ENCODE data around the gene ASTN2.

Gene ASTN2

GRCh38 chr9:117415358-117415914, 579 bp upstream of the ASTN2 start:
- peak; percentile 32 for DNase-seq (ENCODE audit: low read depth, low spot score)

- peak; percentile 26 for DNase-seq (ENCODE audit: low read depth, low spot score)
Observed at GRCh38 chr9:117414220-117414905, 494 bp downstream of the ASTN2 start.

DNA sequence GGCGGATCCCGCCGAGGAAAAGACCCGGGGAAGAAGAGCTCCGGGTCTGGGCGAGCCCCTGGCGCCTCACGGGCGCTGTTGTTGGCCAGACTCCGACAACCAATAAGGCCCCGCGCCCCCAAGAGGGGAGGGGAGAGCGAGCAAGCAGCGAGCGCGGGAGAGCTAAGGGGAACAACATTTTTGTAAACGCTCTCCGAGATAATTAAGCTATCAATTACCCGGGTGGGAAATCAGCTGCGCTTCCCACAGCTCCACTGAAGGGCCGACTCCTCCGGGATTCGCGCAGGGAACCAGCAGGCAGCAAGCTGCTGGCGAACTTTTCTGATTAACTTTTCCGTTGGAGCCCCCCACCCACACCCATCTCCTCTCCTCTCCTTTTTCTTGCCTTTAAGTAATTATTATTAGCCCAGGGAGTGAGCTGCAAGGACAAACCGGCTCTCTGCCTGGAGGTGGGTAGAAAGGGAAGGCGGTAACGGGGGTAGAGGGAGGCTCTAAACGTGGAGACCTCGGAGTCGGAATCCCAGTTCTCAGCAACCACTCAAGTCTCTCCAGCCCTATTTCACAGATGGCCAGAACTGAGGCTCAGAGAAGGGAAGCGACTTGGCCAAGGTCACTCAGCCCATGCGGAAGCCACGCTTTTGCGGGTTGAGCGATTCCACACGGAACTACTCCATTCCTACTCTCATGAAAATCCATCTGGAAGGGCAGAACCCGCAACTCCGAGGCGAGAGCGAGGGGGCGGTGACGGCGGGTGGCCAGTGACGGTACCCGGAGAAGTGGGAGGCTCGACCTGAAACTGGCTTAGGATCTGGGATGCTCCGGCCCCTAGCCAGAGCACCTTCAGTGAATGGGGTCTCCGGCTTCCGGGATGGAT, 1.3 kb downstream of the ASTN2 start:
- DNase-seq (ENCODE audit: low read depth, low spot score) = peak; percentile 52

GRCh38 chr9:117412841-117413240, 2.0 kb downstream of the ASTN2 start:
- no peak for DNase-seq (ENCODE audit: low read depth, low spot score)

DNA sequence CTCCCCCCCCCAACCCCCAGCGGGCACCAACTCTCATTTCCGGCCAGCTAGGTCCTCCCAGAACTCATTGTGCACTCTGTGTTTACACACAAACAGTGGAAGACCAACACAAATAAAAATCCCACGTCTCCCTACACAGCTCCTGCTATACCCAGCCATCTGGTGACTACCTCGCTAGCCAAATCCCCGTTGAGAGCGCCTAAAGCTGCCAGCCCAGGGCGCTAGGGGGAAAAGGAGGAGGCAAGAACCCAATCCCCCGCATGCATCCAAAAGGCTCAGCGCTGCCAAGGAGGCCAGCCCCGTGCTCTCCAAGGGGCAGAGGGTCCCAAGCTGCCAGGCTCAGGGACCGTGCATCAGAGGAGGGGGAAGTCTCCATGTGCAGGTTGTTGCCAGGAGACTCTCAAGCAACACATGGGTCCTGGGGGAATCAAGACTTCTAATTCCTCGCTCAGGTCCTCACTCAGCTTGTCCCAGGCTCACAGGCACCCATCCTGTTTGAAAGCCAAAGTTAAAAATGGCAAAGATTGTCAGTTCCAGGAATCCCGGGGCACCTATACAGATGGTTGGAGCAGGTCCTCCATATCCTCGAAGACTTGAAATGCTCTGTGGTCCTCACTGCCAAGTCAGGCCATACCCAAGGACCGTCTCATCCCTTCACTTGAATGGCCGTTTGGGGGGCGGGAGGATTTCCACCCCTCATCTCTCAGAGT, 2.7 kb downstream of the ASTN2 start:
- DNase-seq (ENCODE audit: low read depth, low spot score) = peak; percentile 34

DNA sequence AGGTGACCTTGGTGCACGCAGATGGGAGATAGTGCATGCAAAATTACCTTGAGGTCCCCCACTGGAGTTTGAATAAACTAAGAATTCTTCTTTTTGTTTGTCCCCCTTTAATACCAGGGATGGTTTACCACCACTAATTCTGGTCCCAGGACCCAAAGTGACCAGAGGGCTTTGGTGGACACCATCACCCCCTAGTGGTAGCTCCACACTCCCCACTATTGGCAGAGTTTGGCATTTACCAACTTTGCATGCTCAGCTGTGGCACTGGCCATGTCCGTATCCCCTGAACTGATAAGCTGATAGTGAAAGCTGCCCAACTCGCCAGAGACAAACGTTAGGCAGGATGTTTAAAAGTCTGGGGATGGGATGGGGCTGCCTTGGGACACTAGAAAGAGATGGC, 3.3 kb downstream of the ASTN2 start:
- peak; percentile 76 for DNase-seq (ENCODE audit: low read depth, low spot score)

DNA sequence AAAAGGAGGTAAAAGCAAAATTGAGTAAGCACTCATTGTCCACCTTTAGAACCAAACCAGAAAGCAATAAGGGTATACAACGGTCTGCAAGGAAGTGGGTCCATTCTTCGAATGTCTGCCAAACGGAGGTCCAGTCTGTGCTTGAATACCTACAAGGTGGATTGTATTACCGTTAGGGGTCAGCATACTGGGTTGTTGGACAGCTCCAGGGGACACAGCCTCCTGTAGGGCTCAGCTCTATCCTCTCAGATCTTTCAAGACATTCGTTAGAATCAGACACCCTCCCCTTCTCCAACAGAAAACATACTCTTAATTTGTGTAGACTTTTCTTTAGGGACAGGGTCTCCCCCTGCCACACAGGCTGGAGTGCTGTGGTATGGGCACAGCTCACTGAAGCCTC, 5.5 kb downstream of the ASTN2 start:
- DNase-seq (ENCODE audit: low read depth, low spot score) = peak; percentile 6

DNA sequence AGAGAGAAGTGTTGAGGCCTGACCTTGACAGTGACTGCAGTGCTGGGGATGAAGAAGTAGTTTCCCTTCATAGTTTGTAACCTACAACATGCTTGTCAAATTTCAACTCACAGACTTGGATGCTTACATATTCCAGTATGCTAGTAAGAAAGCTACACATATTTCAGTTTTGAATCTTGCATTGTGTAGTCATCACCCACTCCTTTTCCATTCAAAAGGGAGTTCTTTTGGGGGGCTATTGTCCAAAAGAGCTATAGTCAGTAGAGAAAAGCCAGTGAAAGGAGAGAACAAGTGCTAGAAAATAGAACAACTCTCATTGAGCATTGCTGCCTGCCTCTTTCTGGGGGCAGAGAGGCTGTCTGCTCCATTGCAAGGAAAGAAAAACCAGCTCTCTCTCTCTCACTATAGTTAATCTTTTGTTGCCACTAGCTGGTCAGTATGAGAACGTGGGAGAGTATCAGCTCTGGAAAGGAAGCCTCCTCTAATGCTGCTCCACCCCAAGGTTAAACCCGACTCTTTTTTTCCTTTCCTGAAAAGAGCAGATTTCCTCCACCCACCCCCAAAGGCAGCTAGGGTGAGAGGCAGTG, 7.3 kb downstream of the ASTN2 start:
- DNase-seq (ENCODE audit: low read depth, low spot score) = no peak

- no peak for DNase-seq (ENCODE audit: low read depth, low spot score)
Observed at GRCh38 chr9:117405950-117406705, 8.7 kb downstream of the ASTN2 start.

- no peak for DNase-seq (ENCODE audit: low read depth, low spot score)
Observed at GRCh38 chr9:117403848-117404247, 11.0 kb downstream of the ASTN2 start.

DNA sequence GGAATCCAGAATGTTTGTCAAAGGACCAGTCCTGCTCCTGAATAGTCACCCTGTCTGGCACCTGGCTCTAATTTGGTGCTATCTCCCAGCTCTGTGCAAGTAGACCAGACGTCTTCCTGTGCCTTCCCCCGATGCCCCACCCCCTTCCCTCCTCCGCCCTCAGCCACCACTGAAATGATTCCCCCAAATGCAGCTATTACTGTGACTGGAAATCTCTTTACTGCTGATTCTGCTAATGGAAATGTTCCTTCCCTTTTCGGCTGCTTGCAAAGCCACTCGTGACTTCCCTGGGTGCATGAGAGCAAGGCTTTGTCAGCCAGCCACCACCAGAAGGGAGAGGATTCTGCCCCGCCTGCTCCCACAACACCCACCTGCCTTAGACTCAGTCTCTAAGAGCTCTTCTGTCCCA, 11.4 kb downstream of the ASTN2 start:
- no peak for DNase-seq (ENCODE audit: low read depth, low spot score)

DNA sequence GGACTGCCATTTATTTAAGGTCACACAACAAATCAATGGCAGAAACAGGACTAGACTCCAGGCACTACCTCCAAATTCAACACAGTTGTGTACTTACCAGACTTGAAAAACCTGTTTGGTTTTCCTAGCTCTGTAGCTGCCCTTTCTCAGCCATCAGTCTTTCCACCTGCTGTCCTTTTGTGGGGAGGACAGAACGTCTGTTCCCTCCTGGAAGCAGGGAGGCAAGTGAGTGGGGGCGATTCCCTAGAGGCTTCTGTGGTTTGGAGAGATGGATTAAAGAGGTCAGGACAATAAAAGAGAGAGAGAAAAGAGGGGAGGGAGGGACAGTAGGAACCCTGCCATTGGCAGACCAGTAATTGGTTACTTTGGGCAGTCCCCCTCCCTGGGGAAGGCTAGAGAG, 14.7 kb downstream of the ASTN2 start:
- peak; percentile 75 for DNase-seq (ENCODE audit: low read depth, low spot score)

- no peak for DNase-seq (ENCODE audit: low read depth, low spot score)
Observed at GRCh38 chr9:117395151-117395650, 19.7 kb downstream of the ASTN2 start.

DNA sequence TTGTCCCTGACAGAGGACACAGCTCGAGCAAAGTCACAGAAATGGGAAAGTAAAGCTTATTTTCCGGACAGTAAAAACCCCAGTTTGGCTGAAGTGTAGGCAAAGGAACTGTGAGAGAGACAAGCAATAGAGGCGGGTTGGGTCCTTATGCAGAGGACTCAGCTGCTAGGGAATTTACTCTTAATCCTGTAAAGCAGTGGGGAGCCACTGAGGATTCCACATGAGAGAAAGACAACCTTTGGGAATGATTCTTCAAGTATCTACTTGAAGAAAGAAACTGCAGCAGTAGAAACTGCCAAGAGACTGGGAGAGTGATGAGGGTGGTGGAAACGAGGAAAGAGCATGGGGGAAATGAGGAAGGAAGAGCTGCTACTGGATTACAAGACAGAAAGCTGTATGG, 20.2 kb downstream of the ASTN2 start:
- DNase-seq (ENCODE audit: low read depth, low spot score) = no peak

- DNase-seq (ENCODE audit: low read depth, low spot score) = peak; percentile 38
Observed at GRCh38 chr9:117392992-117393391, 21.9 kb downstream of the ASTN2 start.

DNA sequence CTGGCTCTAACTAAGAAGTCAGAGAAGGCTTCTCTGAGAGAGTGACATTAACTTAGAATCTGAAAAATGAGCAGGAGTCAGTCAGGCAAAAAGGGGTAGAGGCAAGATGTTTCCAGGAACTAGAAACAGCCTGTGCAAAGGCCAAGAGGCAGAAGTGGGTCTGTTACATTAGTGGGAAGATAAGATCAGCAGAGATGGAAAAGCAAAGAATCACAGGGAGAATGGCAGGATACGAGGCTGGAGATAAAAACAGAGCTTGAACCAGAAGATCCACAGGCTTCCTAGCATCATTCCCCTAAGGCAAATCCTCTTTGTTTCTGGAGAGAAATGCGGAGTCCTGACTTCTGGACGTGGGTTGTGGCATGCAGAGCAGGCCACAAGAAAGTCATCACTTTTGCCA, 27.4 kb downstream of the ASTN2 start:
- peak; percentile 5 for DNase-seq (ENCODE audit: low read depth, low spot score)

GRCh38 chr9:117379341-117379740, 35.5 kb downstream of the ASTN2 start:
- DNase-seq (ENCODE audit: low read depth, low spot score) = no peak

DNA sequence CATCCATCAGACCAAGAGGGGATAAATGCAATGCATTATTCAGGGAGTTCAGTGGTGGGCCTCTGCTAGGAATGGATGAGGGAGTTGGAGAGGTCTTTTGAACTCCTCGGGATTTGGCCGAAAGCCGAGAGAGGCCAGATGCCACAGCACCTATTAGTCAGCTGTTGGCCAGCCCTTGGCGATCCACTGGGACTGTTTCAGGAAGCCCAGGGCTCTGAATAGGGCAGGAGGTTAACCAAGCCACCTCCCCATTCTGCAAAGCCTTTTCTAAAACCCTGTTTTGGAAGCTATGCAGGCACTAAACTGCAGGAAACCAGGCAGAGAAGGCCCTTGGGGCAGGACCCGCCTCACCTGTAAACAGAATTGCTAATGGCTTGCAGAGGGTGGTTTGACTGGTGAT, 37.8 kb downstream of the ASTN2 start:
- peak; percentile 80 for DNase-seq (ENCODE audit: low read depth, low spot score)

DNA sequence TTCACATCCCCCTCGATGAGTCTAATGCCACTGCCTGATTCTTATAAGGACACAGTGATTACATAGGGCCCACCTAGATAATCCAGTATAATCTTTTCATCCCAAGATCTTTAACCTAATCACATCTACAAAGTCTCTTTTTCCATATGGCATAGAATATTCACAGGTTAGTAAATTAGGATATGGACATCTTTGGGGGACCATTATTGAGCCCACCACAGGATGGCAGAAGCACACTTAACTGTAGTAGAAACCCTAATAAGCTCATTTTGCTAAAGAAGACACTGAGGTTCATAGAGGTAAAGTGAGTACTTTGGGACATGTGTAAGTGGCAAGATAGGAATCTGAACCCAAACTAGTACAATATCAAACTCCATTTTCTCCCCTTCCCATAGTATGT, 38.9 kb downstream of the ASTN2 start:
- DNase-seq (ENCODE audit: low read depth, low spot score) = no peak

GRCh38 chr9:117374076-117374725, 40.7 kb downstream of the ASTN2 start:
- no peak for DNase-seq (ENCODE audit: low read depth, low spot score)

Measured in ELF-1 (cell line).